Panc1 (cell line): ENCODE data around the gene IFNAR1.

ENCODE experiments used
- CTCF ChIP-seq: fragments of 450-650 bp; IDR thresholded peaks from 2 replicates; pipeline ENCODE4 v1.5.1; 2017; ENCODE audit warnings: mild to moderate bottlenecking
- POLR2AphosphoS5 ChIP-seq: IDR thresholded peaks from 2 replicates; pipeline ENCODE4 v1.6.1; 2012; ENCODE audit warnings: mild to moderate bottlenecking, low read depth, low read length, moderate library complexity
- REST ChIP-seq, 2 experiments: IDR thresholded peaks; 2 replicates each; pipeline ENCODE4 v1.6.1; 2011 to 2012; ENCODE audit warnings: low read depth in 2 of 2, control low read depth in 1 of 2, low read length in 1 of 2, mild to moderate bottlenecking in 1 of 2, moderate library complexity in 1 of 2; ENCODE audit not compliant: insufficient read depth in 1 of 2
- SIN3A ChIP-seq: IDR thresholded peaks from 2 replicates; pipeline ENCODE4 v1.6.1; 2012; ENCODE audit warnings: low read depth, mild to moderate bottlenecking, low read length, moderate library complexity, borderline replicate concordance; ENCODE audit not compliant: insufficient read depth
- TCF7L2 ChIP-seq: IDR thresholded peaks from 2 replicates; pipeline ENCODE4 v1.6.1; 2011; ENCODE audit warnings: mild to moderate bottlenecking, low read depth, low read length, inconsistent platforms

- TF ChIP-seq CTCF (no peak), REST (IDR thresholded peaks at IDR 0.05; ENCODE audit: insufficient read depth in 1 of 2, low read depth in 2 of 2, low read length in 1 of 2) (no peak), POLR2AphosphoS5 (no peak), SIN3A (no peak), TCF7L2 (no peak)
Observed at GRCh38 chr21:33401630-33401992, 76.8 kb downstream of the IFNAR1 start.
